Measurements from ENCODE around the gene ZBTB43.

ZBTB43 gene

GRCh38 chr9:126788634-126789349 is 16.0 kb upstream of the ZBTB43 start:
- H3K4me3 ChIP-seq (ENCODE audit: low read depth, low read length) = no peak overlapping the region
- H3K36me3 ChIP-seq = no peaks in the 10 kb centered on the region
- no peaks in the 10 kb centered on the region for H3K4me1 ChIP-seq
- no peak for DNase-seq
- peaks cover 30% of the 10 kb centered on the region for H3K27me3 ChIP-seq
- no peaks in the 10 kb centered on the region for H3K9me3 ChIP-seq
- no peak for TF ChIP-seq CTCF (IDR thresholded peaks at IDR 0.05; ENCODE audit: low read depth, low read length)

DNA sequence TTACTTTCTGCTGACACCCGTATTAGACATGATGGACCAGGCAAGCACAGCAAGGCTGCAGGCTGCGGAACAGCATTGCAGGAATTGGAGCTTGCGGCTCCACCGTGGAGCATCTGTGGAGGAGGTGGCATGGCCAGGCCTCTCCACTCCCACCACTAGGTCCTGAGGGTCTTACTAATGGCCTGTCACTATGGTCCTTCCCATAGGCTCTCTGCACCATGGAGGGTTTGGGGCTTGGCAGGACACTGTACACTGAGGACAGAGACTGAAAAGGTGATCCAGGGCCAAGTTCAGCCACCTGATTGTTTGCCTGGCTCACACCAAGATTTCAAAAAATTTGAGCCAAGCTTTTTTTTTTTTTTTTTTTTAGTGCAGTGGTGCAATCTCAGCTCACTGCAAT is 14.3 kb upstream of the ZBTB43 start:
- no peak overlapping the region for H3K4me3 ChIP-seq (ENCODE audit: low read depth, low read length)

DNA sequence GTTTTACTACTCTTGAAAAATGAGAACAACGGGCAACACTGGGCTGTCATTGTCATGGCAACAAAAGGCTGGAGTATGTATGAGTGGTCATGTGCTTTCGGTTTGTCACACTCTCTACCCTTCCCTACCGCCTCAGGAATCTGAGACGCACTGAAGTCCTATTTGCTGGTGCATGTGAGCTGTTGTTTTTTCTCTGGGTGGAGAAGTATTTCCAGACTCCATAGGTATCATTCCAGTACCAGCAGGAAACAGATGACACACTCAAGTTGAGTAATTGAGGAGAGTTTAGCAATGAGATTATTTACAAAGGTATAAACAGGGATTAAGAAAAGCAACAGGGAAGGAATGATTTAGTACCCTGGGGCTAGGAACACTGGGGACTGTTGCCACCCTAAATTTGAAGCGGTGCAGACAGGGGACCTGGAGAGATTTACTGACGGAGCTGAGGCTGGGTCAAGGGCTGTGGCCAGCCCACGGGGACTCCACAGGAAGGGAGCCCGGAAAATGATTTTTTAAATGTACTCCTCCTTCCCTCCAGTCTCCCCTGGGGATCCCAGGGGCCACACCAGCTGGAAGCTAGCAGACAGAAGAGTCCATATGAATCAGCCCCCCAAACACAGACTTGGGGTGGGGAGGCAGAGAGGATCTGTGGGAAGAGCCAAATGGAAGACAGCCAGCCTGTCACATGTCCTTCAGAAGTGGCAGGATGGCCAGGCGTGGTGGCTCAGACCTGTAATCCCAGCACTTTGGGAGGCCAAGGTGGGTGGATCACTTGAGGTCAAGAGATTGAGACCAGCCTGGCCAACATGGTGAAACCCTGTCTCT is 13.2 kb upstream of the ZBTB43 start:
- Histone ChIP-seq H3K9me3 (no peaks in the 10 kb centered on the region), H3K4me3 (ENCODE audit: low read depth, low read length) (no peak overlapping the region), H3K4me1 (no peaks in the 10 kb centered on the region), H3K36me3 (no peaks in the 10 kb centered on the region), H3K27me3 (peaks cover 30% of the 10 kb centered on the region)
- no peak for DNase-seq
- no peak for TF ChIP-seq CTCF (IDR thresholded peaks at IDR 0.05; ENCODE audit: low read depth, low read length)

More for the DNA sequence above, 14.3 kb upstream of the ZBTB43 start:
- H3K9me3 ChIP-seq = no peaks in the 10 kb centered on the region
- H3K27me3 ChIP-seq = peaks cover 30% of the 10 kb centered on the region
- no peaks in the 10 kb centered on the region for H3K36me3 ChIP-seq
- no peak for TF ChIP-seq CTCF (IDR thresholded peaks at IDR 0.05; ENCODE audit: low read depth, low read length)
- no peak for DNase-seq
- no peaks in the 10 kb centered on the region for H3K4me1 ChIP-seq

DNA sequence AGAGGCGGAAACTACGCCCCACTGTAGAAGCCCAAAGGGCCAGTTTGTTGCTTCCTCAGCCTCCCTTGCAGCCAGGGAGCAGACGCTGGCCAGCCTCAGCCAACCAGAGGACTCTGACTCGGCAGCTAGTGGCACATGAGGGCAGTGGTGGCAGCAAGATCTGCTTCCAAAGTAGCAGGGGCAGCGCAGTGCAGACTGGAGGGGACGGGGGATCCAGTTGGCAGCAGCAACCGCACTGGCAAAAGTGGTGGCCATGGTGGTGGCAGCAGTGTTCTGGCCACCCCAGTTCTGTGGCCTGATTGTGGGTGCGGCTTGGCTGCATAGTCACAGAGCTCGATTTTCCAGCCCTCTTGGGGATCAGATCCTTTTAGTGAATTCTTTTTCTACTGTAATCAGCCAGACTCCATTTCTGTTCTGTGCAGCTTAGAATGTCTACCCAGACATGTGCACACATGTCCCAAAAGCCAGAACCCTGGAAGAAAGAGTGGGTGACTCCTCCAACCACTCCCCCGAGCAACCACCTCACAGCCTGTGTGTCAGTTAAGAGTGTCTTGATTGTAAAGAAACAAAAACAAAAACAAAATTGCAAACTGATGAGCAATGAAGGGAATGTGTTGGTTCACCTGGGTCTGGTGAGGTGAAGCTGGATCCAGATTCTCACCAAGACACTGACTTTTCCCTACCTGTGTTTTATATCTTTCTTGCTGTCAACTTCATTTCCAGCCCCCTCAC is 11.0 kb upstream of the ZBTB43 start:
- Histone ChIP-seq H3K4me1 (no peaks in the 10 kb centered on the region), H3K4me3 (ENCODE audit: low read depth, low read length) (no peak overlapping the region), H3K9me3 (no peaks in the 10 kb centered on the region), H3K27me3 (peaks cover 14% of the 10 kb centered on the region), H3K36me3 (no peaks in the 10 kb centered on the region)
- no peak for DNase-seq
- no peak for TF ChIP-seq CTCF (IDR thresholded peaks at IDR 0.05; ENCODE audit: low read depth, low read length)

GRCh38 chr9:126794441-126794840 is 10.4 kb upstream of the ZBTB43 start:
- Histone ChIP-seq H3K27me3 (peaks cover 12% of the 10 kb centered on the region), H3K4me1 (no peaks in the 10 kb centered on the region), H3K36me3 (no peaks in the 10 kb centered on the region), H3K4me3 (ENCODE audit: low read depth, low read length) (no peak overlapping the region), H3K9me3 (no peaks in the 10 kb centered on the region)
- DNase-seq = no peak
- no peak for TF ChIP-seq CTCF (IDR thresholded peaks at IDR 0.05; ENCODE audit: low read depth, low read length)

Data from BE2C (cell line).